GM12801 (cell line): ENCODE results near the gene GALK2.

Experiments
- TF ChIP-seq, protein P1 (sequence below): IDR thresholded peaks from one replicate; pipeline ENCODE4 v1.5.1; 2011; ENCODE audit warnings: control low read depth; ENCODE audit not compliant: insufficient read length; ENCODE audit errors: extremely low read depth

GALK2 gene

DNA sequence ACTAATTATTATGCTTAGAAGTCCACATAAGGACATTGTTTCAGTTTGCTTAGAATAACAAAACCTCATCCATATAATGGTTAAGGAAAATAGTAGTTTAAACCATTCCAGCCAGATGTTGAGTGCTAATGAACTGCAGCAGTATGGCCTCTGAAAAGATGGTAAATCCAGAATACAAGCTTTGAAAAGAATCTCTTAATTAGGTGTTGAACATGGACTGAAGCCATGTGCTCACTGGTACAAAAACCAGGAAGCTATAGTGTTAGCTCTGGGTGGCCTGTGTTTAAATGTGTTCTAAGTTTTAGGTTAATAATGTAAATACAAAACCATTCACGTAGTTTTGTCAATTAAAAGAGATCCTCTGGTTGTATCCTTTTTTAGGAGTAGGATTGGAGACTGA, 78.2 kb downstream of the GALK2 start:
- TF ChIP-seq, protein P1, sequence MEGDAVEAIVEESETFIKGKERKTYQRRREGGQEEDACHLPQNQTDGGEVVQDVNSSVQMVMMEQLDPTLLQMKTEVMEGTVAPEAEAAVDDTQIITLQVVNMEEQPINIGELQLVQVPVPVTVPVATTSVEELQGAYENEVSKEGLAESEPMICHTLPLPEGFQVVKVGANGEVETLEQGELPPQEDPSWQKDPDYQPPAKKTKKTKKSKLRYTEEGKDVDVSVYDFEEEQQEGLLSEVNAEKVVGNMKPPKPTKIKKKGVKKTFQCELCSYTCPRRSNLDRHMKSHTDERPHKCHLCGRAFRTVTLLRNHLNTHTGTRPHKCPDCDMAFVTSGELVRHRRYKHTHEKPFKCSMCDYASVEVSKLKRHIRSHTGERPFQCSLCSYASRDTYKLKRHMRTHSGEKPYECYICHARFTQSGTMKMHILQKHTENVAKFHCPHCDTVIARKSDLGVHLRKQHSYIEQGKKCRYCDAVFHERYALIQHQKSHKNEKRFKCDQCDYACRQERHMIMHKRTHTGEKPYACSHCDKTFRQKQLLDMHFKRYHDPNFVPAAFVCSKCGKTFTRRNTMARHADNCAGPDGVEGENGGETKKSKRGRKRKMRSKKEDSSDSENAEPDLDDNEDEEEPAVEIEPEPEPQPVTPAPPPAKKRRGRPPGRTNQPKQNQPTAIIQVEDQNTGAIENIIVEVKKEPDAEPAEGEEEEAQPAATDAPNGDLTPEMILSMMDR: no peak

DNA sequence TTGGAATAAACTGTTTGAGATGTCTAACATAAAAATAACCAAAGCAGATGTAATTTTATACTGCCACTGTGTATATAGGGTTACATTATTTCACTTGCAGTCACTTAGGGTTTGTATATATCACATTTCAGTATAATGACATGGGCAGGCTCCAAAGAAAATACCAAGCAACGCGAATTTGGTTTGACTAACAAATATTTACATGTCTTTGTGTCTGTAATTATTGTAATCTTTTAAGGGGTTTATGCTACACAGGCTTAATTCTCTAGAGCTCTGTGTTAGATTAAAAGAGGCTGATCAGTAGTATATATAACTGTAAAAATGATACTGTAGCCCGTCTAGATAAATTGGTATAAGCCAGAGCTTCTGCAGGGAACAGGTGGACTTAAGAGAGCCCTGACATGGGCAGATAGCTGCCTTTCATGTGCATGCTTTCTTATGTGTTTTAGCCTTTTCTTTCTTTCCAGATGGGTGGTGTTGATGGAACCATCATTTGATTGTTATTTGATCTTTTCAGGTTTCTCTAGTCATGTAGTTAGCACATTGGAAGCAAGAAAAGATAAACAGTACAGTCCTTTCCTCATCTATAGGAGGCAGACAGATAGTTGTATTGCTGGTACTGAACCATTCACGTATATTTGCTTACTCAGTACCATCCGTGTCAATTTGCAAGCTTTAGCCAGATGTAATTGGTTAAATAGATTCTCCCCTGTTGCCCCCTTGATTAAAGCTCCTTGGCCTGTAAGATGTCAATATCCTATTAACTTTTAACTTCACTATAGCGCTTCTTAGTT, 86.1 kb downstream of the GALK2 start:
- TF ChIP-seq, protein P1: no peak

DNA sequence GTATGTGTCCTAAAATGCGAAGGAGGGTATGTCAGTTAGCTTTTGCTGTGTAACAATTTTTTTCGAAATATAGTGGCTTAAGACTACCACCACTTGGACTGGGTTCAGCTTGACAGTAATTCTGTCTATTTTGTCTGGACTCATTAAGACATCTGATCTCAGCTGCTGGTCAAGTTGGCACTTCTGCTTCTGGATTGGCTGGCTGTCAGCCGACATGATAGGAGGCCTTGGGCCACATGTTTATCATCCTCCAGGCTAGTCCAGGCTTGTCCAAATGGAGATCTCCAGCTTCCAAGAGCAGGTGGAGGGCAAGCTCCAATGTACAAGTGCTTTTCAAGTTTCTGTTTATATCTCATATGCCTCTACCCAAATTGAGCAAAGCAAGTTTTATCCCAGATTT, 95.9 kb downstream of the GALK2 start:
- TF ChIP-seq, protein P1: no peak

DNA sequence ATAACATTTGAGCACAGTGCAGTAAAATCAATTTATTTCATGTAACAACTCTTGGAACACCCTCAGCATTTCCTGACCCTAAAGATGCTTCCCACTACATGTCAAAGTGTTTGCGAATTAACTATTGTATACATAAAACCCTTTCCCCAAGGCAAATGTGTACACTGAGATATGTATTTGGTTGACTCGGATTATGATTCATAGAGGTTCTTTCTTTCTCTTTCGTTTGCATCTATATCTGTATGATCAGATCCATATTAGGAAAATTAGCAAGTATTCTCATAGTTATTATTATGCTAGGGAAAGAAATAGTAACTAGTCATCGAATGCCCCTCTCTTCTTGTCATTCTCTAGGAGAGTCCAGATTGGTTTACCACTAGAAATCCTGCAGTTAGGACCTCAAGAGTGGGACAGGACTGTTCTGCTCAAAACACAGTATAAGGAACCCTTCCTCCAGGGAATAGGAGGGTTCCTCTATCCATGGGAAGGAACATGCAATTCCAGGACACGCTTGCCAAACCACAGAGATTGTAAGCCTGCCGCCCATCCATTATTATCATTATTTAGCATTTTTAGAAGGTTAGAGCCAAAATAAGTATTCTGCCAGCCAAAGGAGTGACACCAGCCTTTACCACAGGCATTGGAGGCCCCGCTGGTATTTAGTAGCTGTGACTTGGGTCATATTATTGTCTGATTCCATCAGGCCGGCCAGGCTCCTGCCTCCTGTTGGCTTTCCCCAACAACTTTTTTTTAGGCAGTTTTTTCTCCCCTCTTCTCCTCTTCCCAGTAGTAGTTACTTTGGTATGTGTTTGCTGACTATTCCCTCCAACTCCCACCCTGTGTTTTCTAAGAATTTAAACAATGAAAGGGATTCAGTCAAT, 100.7 kb downstream of the GALK2 start:
- TF ChIP-seq, protein P1: no peak

DNA sequence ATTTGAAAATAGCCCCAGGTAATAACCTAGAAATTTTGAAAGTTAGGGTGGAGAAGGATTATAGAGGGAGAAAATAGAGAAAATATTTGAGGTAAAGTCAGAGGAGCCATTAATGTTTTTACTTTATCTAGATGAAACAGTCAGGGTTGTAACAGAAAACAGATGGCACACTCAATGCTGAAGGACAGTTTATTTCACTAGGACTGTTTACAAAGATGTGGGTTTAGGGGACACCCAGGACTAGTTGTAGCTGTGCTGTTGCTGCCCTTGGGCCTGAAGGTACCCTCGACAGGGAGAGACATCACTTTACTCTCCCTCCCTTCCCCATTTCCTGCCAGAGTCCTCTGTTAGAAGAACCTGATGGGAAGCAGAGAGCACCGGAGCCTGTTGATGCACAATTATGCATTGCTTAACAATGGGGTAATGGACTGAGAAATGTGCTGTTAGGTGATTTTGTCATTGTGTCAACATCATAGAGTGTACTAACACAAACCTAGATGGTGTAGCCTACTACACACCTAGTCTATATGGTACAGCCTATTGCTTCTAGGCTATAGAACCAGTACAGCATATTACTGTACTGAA, 103.8 kb downstream of the GALK2 start:
- TF ChIP-seq, protein P1: no peak

DNA sequence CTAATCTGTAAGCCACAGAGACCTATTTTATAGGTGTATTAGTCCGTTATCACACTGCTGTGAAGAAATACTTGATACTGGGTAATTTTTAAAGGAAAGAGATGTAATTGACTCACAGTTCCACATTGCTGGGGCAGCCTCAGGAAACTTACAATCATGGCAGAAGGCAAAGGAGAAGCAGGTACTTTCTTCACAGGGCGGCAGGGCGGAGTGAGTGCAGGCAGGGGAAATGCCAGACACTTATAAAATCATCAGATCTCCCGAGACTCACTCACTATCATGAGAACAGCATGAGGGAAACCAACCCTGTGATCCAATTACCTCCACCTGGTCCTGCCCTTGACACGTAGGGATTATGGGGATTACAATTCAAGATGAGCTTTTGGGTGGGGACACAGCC, 108.7 kb downstream of the GALK2 start:
- TF ChIP-seq, protein P1: no peak
